Loucy (cell line): ENCODE measurements around the gene ARNT2.

ENCODE experiments used
- EZH2phosphoT487 ChIP-seq: fragments of 200-600 bp; IDR thresholded peaks from 2 replicates; pipeline ENCODE4 v1.6.1; 2018; ENCODE audit warnings: antibody characterized with exemption, mild to moderate bottlenecking, moderate library complexity, borderline replicate concordance
- TF ChIP-seq, protein P1 (sequence below): fragments of 200-600 bp; sonication (generic); conservative IDR thresholded peaks from 2 replicates; pipeline ENCODE4 v1.5.1; 2014; ENCODE audit warnings: mild to moderate bottlenecking, antibody characterized with exemption, low read length

DNA sequence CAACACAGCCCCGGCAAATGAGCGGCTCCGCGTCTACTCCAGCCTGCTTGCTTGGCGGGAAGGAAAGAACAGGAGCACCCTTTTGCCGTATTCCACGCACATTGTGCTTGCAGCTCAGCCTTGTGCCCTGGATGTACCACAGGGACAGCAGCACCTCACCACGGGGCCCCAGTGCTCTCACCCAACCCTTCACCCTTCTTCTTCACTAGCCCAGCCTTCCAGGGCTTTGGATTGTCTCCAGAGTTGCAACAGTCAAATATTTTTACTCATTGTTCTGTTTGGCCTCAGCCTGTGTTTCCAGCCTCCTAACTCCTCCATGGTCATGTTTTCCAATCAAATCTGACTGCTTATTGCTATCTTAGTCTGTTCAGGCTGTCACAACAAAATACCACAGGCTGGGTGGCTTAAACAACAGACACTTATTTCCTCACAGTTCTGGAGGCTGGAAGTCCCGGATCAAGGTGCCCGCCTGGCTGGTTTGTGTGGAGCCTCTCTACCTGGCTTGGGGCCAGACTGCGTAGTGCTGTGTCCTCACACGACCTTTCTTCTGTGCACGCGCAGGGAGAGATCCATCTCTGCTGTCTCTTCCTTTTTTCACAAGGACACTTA is 211.7 kb downstream of the ARNT2 start:
- TF ChIP-seq, protein P1, sequence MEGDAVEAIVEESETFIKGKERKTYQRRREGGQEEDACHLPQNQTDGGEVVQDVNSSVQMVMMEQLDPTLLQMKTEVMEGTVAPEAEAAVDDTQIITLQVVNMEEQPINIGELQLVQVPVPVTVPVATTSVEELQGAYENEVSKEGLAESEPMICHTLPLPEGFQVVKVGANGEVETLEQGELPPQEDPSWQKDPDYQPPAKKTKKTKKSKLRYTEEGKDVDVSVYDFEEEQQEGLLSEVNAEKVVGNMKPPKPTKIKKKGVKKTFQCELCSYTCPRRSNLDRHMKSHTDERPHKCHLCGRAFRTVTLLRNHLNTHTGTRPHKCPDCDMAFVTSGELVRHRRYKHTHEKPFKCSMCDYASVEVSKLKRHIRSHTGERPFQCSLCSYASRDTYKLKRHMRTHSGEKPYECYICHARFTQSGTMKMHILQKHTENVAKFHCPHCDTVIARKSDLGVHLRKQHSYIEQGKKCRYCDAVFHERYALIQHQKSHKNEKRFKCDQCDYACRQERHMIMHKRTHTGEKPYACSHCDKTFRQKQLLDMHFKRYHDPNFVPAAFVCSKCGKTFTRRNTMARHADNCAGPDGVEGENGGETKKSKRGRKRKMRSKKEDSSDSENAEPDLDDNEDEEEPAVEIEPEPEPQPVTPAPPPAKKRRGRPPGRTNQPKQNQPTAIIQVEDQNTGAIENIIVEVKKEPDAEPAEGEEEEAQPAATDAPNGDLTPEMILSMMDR, result no peak
- no peak for TF ChIP-seq EZH2phosphoT487
